Inferior parietal cortex (tissue), 1 donor: ENCODE data around the gene MFSD2B.
"Not testable (repeated sequence)": the region's sequence is repeated elsewhere in the genome, so short reads cannot be mapped to it uniquely, and the experiment has no call there.

Experiments
- DNase-seq: peaks from one replicate; pipeline ENCODE4 v3.0.0-alpha.2; 2016; ENCODE audit errors: extremely low spot score

Gene MFSD2B

DNA sequence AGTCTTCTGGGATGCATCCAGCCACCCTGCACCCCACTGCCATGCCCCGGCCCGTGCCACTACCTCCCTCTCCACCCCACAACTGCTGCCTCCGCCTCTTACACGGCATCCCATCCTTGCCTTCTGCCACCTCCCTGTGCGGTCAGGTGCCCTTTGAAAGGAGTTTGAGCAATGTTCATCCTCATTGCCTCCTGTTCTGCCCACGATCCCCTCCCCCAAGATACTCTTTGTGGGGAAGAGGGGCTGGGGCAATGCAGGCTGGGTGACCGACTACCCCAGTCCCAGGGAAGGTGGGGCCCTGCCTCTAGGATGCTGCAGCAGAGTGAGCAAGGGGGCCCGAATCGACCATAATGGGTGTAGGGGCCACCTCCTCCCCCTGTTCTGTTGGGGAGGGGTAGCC lies 8.4 kb downstream of the MFSD2B start:
- DNase-seq, result no peak

DNA sequence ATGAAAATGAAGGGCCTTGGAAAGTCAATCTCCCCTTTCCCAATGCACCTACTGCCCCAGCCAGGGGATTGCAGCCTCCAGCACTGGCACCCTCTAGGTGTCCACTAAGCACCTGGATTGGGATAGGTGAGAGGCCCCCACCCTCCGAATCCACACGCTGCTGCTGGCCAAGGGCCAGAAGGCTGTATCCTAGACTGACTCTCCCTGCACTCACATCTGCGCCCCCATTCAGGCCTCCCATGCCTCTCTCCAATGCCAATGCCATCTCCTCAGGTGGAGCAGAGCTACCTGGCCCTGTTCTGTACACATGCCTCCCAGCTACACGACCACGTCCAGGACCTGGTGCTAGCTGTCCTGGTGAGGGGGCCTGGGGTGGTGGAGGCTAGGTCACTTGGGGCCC lies 9.8 kb downstream of the MFSD2B start:
- DNase-seq, result no peak

DNA sequence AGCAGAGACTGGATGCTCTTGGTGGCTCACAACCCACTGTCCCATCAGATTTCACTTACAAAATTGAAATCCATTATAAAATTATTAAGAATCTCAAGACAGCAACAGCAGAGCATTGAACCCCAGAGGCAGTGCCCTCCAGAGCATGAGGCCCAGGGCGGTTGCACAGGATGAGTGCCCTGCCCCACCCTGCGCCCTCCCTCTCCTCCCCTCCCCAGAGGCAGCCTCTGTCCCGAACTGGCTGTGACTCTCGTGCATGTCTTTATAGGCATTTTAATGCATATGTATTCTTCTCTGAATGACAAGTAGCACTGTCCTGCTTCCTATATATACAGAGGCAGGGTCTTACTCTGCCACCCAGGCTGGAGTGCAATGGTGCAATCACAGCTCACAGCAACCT lies 10.4 kb downstream of the MFSD2B start:
- DNase-seq, result no peak

DNA sequence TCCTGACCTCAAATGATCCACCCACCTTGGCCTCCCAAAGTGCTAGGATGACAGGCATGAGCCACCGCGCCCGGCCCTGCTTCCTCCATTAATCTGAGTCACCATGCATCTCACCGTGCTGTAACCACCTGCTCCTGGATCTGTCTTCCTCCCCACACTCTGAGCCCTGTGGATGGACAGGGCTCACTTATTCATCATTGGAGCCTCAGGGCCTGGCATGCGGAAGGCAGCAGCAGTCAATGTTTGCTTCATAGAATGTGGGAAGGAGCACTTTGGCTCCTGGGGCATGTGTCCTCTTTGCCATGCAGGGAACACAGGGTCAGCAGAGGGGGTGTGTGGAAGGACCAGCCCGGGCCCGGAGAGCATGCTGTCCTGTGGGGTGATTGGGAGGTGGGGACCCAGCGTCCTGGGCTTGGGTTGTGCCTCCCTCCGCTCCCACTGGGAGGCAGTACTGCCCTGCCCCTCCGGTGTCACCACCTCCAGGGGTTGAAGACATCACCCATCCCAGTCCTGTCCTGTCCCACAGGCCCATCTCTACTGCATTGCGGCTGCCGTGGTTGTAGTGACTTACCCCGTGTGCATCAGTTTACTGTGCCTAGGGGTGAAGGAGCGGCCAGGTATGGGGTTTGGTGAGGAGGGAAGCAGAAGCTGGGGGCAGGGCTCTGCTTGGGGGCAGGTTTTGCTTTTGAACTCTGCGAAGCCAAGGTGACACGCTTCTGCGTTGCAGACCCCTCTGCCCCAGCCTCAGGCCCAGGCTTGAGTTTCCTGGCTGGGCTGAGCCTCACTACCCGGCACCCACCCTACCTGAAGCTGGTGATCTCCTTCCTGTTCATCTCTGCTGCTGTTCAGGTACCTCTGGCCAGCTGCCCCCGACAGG lies 11.5 kb downstream of the MFSD2B start:
- DNase-seq, result no peak

DNA sequence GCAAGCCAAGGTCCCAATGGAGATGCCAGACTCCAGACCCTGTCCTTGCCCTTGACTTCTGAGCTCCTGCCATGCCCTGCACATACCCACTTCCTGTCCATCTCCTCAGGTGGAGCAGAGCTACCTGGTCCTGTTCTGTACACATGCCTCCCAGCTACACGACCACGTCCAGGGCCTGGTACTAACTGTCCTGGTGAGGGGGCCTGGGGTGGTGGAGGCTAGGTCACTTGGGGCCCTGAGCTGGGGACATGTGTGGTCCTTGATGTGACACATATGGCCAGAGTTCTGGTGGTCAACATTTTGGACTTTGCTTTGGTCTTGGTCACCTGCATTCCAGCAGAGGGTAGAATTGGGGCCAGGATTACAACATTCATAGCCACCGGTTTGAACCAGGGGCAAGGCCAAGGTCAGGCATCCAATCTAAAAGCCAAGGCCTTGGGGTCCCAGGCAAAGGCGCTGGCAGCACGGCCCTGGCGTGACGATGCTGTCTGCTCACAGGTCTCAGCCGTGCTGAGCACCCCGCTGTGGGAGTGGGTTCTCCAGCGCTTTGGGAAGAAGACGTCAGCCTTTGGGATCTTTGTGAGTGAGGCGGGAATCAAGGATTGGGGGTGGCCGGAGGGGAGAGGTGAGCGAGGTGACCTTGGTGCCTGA lies 12.6 kb downstream of the MFSD2B start:
- no peak for DNase-seq

DNA sequence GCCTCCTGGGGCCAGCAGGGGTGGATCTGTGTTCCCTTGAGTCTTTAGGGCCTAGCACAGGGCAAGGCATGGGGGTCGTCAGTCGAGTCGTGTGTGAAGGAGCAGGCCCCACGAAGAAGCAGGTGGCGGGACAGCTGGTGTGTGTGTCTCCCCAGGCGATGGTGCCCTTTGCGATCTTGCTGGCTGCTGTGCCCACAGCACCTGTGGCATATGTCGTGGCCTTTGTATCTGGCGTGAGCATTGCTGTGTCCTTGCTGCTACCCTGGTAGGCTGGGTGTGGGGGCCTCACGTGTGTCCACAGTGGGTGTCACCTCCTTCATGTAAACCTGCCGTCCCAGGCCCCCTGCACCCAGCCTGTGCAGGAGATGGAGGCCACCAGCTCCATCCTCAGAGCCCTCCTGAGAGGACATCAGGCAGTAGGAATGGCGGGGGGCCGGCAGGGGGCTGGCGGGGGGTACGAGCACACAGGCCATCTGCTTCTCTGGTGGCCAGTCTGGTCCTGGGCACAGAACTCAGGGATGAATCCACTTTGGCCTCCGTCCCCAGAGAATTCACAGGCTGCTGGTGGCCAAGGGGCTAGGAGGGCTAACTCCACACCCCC lies 13.2 kb downstream of the MFSD2B start:
- DNase-seq, result no peak

DNA sequence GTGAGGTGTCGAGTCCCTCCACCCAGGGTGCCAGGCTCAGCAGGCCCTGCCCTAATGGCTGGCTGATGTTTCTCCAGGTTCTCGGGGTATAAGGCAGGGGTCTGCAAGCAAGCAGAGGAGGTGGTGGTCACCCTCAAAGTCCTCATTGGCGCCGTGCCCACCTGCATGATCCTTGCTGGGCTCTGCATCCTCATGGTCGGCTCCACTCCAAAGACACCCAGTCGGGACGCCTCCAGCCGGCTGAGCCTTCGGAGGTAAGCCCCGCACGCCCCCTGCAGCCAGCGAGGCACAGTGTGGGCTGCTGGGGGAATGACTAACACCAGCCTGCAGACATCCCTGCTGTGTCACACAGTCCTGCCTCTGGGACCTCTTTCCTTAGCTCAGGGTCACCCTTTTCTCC lies 14.1 kb downstream of the MFSD2B start:
- no peak for DNase-seq

DNA sequence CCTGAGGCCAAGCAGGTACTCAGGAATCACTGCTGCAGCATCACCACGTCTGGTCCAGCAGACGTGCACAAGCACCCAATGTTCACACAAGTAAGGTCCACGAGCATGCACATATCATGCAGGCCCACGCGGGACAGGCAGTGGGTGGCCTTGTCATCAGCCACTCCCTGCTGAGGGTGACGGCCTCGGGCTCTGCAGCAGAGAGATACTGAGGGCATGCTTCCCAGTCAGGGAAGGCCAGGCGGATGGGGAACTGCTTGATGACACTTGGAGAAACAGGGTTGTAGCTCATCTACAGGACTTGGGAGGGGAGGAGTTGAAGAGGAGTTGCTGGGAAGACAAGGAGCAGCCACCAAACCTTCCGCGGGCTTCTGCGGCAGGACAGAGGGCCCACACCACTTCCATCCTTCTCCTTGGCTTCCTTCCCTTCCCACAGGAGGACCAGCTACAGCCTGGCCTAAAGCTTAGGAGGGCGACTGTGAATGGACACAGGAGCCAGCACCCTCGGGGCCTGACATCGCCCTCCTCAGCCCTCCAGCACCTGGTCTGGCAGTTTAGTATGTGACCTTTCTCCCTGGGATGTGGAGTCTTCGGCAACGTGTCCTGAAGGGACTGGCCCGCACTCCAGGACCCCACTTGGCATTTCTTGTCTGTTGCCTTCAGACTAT lies 15.2 kb downstream of the MFSD2B start:
- no peak for DNase-seq

DNA sequence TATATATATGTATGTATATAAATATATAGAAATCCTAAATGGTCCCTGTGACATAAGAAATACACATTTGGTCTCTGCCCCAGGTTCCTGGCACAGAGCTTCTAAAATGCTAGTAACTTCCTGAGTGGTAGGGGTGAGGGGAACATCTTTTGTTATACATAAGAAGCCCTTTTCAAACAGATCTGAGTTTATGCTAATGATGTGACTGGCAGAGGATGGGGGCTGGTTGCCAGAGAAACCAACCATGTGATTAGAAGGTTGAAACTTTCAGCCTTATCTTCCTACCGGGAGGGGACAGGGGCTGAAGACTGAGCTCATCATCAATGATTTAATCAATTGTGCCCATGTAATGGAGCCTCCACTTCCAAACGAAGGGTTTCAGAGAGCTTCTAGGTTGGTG lies 16.3 kb downstream of the MFSD2B start:
- DNase-seq, result no peak

DNA sequence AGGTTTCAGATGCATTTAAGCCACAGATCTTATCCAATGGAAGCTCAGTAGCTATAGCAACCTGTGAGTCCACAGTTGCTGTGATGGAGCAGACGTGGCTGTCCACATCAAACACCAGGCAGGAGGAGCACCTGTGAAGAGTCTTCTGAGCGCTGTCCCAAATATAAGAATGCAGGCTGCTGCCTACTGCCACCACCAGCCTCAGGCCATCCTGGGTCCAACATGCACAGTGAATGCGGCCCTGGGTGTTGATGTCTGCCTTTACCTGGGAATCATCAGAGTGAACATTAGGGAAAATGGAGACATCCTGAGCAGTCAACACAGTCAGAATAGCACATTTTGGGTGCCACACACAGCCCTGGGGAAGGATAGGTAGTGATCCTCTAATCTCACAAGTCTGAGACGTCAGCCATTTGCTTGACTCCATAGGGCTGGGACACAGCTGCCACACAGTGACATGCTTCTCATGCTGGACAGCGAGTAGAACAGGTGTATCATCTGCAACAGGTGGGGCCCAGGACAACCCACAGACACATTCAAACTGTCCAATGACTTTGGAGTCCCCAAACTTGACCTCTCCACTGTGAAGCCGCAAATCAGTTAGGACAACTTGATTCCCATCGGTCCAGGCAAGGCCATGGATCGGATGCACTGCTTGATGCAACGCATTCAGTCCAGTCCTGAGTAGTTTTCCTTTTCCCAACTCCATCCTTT lies 29.1 kb downstream of the MFSD2B start:
- DNase-seq, result no peak

DNA sequence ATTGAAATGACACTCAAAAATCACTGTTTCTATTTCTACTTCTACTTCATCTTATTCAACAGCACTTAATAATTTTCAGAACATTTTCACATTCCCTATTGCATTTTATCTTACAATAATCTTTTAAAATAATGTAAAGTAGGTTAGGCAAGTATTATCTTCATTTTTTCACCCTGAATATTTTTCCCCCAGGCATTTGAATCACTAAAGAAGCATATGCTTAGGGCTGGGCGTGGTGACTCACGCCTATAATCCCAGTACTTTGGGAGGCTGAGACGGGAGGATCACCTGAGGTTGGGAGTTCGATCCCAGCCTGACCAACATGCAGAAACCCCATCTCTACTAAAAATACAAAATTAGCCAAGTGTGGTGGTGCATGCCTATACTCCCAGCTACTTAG lies 30.6 kb downstream of the MFSD2B start:
- DNase-seq, result no peak

DNA sequence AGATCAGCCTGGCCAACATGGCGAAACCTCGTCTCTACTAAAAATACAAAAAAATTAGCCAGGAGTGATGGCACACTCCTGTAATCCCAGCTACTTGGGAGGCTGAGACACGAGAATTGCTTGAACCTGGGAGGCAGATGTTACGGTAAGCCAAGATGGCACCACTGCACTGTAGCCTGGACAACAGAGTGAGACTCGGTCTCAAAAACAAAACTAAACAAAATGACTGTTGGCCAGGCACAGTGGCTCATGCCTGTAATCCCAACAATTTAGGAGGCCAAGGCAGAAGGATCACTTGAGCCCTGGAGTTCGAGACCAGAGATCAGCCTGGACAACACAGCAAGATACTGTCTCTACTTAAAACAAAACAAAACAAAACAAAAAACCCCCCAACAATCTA lies 33.2 kb downstream of the MFSD2B start:
- not testable (repeated sequence) for DNase-seq

DNA sequence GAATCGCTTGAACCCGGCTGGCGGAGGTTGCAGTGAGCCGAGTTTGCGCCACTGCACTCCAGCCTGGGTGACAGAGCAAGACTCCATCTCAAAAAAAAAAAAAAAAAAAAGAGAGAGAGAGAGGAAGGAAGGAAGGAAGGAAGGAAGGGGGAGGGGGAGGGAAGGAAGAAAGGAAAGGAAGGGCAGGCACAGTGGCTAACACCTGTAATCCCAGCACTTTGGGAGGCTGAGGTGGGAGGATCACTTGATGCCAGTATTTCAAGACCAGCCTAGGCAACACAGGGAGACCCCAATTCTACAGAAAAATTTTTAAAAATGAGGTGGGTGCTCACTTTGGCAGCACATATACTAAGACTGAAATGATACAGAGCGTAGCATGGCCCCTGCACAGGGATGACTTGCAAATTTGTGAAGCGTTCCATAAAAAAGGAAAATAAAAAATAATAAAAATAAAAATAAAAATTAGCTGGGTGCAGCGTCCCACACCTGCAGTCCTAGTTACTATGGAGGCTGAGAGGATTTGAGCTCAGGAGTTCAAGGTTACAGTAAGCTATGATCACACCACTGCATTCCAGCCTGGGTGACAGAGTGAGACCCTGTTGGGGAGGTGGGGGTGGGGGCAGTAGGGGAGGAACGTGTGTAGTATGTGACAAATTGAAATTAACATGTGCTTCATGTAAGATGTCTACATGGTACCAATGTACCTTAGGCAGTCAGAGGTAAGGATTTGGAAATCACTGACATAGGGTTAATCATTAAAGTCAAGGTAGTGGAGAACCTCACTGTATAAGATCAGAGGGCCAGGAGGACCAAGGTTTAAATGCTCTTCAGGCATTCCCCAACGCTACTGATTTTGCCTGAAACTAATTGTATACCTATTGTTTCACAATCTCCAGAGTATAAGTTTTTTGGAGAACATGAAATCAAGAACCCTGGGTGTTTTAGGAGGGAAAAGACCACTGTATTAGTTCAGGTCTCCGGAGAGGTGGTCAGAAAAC lies 35.9 kb downstream of the MFSD2B start:
- no peak for DNase-seq

DNA sequence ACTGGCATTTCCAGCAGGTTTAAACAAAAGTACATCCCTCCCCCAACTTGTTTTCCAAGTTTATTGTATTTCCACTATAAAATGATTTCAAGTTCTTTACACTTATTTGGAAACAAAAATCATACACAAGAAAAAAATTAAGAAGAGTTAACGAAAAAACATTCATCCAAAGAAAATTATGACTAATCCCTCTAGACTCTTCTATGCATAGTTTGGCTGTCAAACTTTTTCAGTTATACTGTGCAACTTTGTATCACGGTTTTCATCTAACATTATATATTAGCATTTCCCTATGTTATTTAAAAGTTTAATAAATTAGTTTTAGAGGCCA lies 36.7 kb downstream of the MFSD2B start:
- no peak for DNase-seq

DNA sequence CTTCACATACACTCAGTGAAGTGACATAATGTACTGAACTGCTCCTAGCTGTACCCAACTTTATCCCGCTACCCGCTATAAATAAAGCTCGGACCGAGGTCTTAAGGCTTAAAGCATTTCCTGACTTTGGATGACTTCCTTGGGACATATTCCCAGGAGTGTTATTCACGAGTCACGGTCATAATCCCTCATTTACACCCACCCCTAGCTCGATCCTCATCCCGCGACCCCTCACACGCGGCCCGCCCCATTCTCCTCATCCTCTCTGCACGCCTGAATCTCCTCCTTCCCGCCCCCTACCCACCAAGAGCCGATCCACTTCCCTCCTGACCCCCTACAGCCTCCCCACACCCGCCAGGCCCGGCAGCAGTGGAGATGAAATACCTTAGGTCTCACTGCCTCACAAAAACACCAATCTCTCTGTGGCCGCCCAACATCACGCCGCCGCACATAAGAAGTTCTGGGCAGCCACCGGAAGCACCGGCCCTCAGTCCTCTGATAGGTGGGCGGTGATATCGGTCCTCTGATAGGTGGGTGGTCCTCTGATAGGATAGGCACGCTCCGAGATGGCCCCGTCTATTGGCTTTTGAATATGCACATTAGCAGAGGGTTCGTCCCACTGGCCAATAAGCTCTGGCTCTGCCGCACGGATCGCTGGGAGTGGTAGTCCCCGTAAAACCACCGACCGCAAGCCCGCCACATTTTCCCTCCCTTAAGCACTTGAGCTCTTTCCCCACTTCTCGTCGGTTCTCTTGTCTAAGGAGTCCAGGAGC lies 37.2 kb downstream of the MFSD2B start, which contains the start of gene WDCP:
TSS of gene WDCP (minus strand) at position 462 of the 773 bp plus-strand sequence. CDS start 7,897 bp downstream, outside the sequence.
- peak; percentile 97 for DNase-seq

DNA sequence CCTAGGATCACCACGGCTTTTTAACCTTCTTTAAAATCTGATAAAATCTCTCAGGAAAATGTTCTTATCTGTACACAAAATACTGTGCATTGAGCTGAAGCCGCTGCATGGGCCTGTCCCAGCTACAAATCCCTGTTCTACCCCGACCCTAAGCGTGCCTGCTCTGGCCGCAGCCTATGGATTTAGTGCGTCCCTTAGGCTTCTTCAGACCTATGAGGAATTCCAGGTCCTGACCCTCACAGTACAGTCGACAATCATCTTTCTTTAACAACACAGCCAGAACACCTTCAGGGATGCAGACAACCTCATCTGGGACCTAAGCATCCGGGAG lies 37.8 kb downstream of the MFSD2B start:
- no peak for DNase-seq

DNA sequence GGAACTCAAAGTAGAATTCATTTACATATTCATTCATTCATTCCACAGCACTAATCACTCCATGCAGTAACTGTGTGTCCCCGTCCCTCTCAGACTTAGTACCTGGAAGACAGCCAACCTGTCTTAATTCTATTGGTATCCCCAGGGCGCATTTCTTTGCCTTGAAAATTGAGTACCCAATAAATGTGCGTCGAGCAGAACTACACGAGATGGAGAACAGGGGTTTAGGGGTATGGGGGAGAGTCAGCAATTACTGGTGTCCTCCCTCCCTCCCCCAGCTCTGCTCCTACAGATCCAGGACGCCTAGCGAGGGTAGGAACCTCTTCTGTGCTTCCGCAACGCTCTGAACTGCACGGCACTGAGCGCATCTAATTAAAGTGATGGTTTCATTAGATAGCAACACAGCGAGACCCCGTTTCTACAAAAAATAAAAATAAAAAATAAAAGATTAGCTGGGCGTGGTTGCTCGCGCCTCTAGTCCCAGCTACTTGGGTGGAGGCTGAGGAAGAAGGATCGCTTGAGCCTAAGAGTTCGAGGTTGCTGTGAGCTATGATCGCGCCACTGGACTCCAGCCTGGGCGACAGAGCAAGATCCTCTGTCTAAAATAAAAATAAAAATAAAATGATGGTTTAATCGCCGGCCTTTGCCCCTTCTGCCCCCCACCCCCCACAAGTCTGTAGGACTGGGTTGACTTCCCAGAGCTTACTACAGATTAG lies 39.0 kb downstream of the MFSD2B start:
- no peak for DNase-seq

DNA sequence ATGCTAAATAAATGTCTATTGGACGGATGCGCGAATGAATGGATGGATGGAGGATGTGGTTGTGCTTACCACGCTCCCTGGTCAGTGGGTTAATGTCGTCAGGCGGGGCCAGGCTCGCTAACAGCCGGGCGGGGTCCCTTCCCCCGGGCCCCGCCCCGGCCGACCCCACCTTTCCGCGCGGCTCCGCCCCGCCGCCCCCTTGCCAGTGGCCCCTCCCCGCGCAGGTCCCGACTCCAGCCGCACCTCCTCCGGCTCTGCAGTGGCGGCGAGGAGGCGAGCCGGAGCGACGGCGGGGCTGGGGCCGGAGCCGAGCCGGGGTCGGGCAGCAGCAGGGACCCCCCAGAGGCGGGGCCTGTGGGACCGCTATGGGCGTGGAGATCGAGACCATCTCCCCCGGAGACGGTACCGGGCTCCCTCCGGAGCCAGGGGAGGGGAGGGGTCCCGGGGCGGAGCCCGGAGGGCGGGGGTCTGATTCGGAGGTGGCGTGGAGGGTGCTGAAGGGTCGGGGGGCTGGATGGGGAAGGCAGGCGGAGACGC lies 39.7 kb downstream of the MFSD2B start, which contains the start of gene FKBP1B:
TSS of gene FKBP1B (plus strand) at position 257 of the 537 bp plus-strand sequence. CDS start at position 366, 109 bp downstream.
- no peak for DNase-seq
